Measurements from ENCODE around the gene CASQ1.

DNA sequence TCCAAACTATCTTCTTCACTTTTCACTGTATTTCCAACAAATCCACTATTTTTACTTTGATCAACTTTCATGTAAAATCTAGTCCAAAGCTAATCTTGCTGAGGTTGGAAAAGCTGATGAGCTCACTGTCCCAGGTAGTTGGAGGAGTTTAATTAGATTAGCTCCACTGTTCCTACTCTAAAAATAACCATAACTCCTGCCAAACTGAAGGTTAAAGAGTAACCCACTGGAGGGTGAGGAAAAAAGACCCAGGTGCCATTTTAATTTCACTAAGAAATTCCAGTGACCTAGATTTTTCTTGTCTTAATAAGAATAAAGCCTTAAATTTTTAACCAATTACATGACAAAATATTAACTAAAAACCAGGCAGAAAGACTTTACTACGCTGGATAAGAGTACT is 56.7 kb downstream of the CASQ1 start:
- TF ChIP-seq, protein P1, sequence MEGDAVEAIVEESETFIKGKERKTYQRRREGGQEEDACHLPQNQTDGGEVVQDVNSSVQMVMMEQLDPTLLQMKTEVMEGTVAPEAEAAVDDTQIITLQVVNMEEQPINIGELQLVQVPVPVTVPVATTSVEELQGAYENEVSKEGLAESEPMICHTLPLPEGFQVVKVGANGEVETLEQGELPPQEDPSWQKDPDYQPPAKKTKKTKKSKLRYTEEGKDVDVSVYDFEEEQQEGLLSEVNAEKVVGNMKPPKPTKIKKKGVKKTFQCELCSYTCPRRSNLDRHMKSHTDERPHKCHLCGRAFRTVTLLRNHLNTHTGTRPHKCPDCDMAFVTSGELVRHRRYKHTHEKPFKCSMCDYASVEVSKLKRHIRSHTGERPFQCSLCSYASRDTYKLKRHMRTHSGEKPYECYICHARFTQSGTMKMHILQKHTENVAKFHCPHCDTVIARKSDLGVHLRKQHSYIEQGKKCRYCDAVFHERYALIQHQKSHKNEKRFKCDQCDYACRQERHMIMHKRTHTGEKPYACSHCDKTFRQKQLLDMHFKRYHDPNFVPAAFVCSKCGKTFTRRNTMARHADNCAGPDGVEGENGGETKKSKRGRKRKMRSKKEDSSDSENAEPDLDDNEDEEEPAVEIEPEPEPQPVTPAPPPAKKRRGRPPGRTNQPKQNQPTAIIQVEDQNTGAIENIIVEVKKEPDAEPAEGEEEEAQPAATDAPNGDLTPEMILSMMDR (IDR thresholded peaks at IDR 0.05; ENCODE audit: insufficient read depth, low read depth, low read length) = no peak
- TF ChIP-seq EZH2 (IDR thresholded peaks at IDR 0.05; ENCODE audit: insufficient read depth, low read length) = no peak

Measured in astrocyte (in vitro differentiated cells and primary cell).